Measurements from ENCODE around the gene ELFN2. TPM values are rescaled to one million over a fixed set of nuclear protein-coding genes. Genes with fewer than 3 reads are reported as not detected.

The ELFN2 gene
- total RNA-seq, 6 experiments from 2014 or later: 0.07 to 0.93 (median 0.49) TPM

- no peak overlapping the region for H3K27ac ChIP-seq
- intact Hi-C loops (cut with DNase I): no loop called here
- H3K4me1 ChIP-seq: no peaks in the 10 kb centered on the region
- 80% methylated on average over 4 of the region's 16 CpGs for WGBS (ENCODE audit: insufficient coverage, low coverage, low lambda C conversion rate, missing lambda C conversion rate)
- no peak overlapping the region for H3K4me3 ChIP-seq
- DNase-seq (no peak), ATAC-seq (no peak)
- no peaks in the 10 kb centered on the region for H3K9me3 ChIP-seq
- no peaks in the 10 kb centered on the region for H3K36me3 ChIP-seq
- no peaks in the 10 kb centered on the region for H3K27me3 ChIP-seq
- TF ChIP-seq, protein P1, sequence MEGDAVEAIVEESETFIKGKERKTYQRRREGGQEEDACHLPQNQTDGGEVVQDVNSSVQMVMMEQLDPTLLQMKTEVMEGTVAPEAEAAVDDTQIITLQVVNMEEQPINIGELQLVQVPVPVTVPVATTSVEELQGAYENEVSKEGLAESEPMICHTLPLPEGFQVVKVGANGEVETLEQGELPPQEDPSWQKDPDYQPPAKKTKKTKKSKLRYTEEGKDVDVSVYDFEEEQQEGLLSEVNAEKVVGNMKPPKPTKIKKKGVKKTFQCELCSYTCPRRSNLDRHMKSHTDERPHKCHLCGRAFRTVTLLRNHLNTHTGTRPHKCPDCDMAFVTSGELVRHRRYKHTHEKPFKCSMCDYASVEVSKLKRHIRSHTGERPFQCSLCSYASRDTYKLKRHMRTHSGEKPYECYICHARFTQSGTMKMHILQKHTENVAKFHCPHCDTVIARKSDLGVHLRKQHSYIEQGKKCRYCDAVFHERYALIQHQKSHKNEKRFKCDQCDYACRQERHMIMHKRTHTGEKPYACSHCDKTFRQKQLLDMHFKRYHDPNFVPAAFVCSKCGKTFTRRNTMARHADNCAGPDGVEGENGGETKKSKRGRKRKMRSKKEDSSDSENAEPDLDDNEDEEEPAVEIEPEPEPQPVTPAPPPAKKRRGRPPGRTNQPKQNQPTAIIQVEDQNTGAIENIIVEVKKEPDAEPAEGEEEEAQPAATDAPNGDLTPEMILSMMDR (IDR thresholded peaks at IDR 0.05): no peak
- TF ChIP-seq POLR2A (IDR thresholded peaks at IDR 0.05): no peak
Measured at GRCh38 chr22:37412495-37413250, 14.6 kb downstream of the ELFN2 start.

- Histone ChIP-seq H3K4me3 (no peak overlapping the region), H3K27me3 (no peaks in the 10 kb centered on the region), H3K9me3 (no peaks in the 10 kb centered on the region), H3K4me1 (peaks cover 0 to 4% (median 0%) of the 10 kb centered on the region in 4 donors), H3K27ac (no peak overlapping the region), H3K36me3 (no peaks in the 10 kb centered on the region)
- no peak for TF ChIP-seq POLR2A (IDR thresholded peaks at IDR 0.05)
- TF ChIP-seq, protein P1 (IDR thresholded peaks at IDR 0.05): no peak
- 100% methylated on average over 2 of the region's 4 CpGs for WGBS (ENCODE audit: insufficient coverage, low coverage, low lambda C conversion rate, missing lambda C conversion rate)
- no peak for DNase-seq
- intact Hi-C loops (cut with DNase I): no loop called here
- no peak for ATAC-seq
Measured at GRCh38 chr22:37411655-37412054, 15.6 kb downstream of the ELFN2 start.

GRCh38 chr22:37410174-37411055 lies 16.9 kb downstream of the ELFN2 start:
- Histone ChIP-seq H3K4me3 (no peak overlapping the region), H3K9me3 (no peaks in the 10 kb centered on the region), H3K36me3 (no peaks in the 10 kb centered on the region), H3K4me1 (peaks cover 0 to 8% (median 0%) of the 10 kb centered on the region in 4 donors), H3K27ac (no peak overlapping the region), H3K27me3 (no peaks in the 10 kb centered on the region)
- TF ChIP-seq POLR2A (IDR thresholded peaks at IDR 0.05): no peak
- TF ChIP-seq, protein P1 (IDR thresholded peaks at IDR 0.05): no peak
- 72% methylated on average over 6 of the region's 32 CpGs for WGBS (ENCODE audit: insufficient coverage, low coverage, low lambda C conversion rate, missing lambda C conversion rate)
- DNase-seq (no peak), ATAC-seq (no peak)
- intact Hi-C loops (cut with DNase I): no loop called here

- 79% methylated on average over 8 of the region's 13 CpGs for WGBS (ENCODE audit: insufficient coverage, low coverage, low lambda C conversion rate, missing lambda C conversion rate)
- Histone ChIP-seq H3K27ac (no peak overlapping the region), H3K9me3 (no peaks in the 10 kb centered on the region), H3K27me3 (no peaks in the 10 kb centered on the region), H3K4me1 (peaks cover 0 to 8% (median 0%) of the 10 kb centered on the region in 4 donors), H3K36me3 (no peaks in the 10 kb centered on the region), H3K4me3 (no peak overlapping the region)
- no peak for DNase-seq
- no peak for TF ChIP-seq POLR2A (IDR thresholded peaks at IDR 0.05)
- TF ChIP-seq, protein P1 (IDR thresholded peaks at IDR 0.05): no peak
- ATAC-seq: no peak
- intact Hi-C loops (cut with DNase I): no loop called here
Measured at GRCh38 chr22:37409459-37410050, 17.7 kb downstream of the ELFN2 start.

All from right lobe of liver (tissue), 6 donors.